ENCODE data around the gene TUBA8. TPM values are rescaled to one million over a fixed set of nuclear protein-coding genes. Genes with fewer than 3 reads are reported as not detected.
"Not testable (repeated sequence)": the region's sequence is repeated elsewhere in the genome, so short reads cannot be mapped to it uniquely, and the experiment has no call there.

The TUBA8 gene
- total RNA-seq, 1 donor = 0.72 TPM

GRCh38 chr22:18120857-18121256 is 10.2 kb downstream of the TUBA8 start:
- no peak for TF ChIP-seq CTCF (IDR thresholded peaks at IDR 0.05; ENCODE audit: insufficient read depth, low read length)
- no peak for DNase-seq (ENCODE audit: low read depth)
- H3K4me3 ChIP-seq (ENCODE audit: low read depth, low read length) = no peak overlapping the region

- no peak overlapping the region for H3K4me3 ChIP-seq (ENCODE audit: low read depth, low read length)
- no peak for TF ChIP-seq CTCF (IDR thresholded peaks at IDR 0.05; ENCODE audit: insufficient read depth, low read length)
- no peak for DNase-seq (ENCODE audit: low read depth)
These were observed 10.9 kb downstream of the TUBA8 start for GRCh38 chr22:18121506-18121905.

GRCh38 chr22:18121954-18122554 is 11.4 kb downstream of the TUBA8 start:
- H3K4me3 ChIP-seq (ENCODE audit: low read depth, low read length) = no peak overlapping the region
- no peak for TF ChIP-seq CTCF (IDR thresholded peaks at IDR 0.05; ENCODE audit: insufficient read depth, low read length)
- DNase-seq (ENCODE audit: low read depth) = no peak

- not testable (repeated sequence) for DNase-seq (ENCODE audit: low read depth)
These were observed 12.9 kb downstream of the TUBA8 start for GRCh38 chr22:18123476-18124025.

GRCh38 chr22:18126606-18127005 is 16.0 kb downstream of the TUBA8 start:
- H3K4me3 ChIP-seq (ENCODE audit: low read depth, low read length) = no peak overlapping the region
- DNase-seq (ENCODE audit: low read depth) = no peak
- no peak for TF ChIP-seq CTCF (IDR thresholded peaks at IDR 0.05; ENCODE audit: insufficient read depth, low read length)

More at GRCh38 chr22:18123476-18124025, 12.9 kb downstream of the TUBA8 start:
- not testable (repeated sequence) for H3K4me3 ChIP-seq (ENCODE audit: low read depth, low read length)

- no peak for DNase-seq (ENCODE audit: low read depth)
These were observed 19.4 kb downstream of the TUBA8 start for GRCh38 chr22:18130018-18130417.

More at GRCh38 chr22:18130018-18130417, 19.4 kb downstream of the TUBA8 start:
- H3K4me3 ChIP-seq (ENCODE audit: low read depth, low read length) = no peak overlapping the region
- TF ChIP-seq CTCF (IDR thresholded peaks at IDR 0.05; ENCODE audit: insufficient read depth, low read length) = no peak
